SJCRH30 (cell line): Measurements from ENCODE around the gene IL1RAPL1. TPM values are rescaled to one million over a fixed set of nuclear protein-coding genes. Genes with fewer than 3 reads are reported as not detected.

Experiments used
- DNase-seq, 2 experiments: peaks; one replicate each; pipeline ENCODE4 v3.0.0-alpha.2; 2015 to 2020
- H3K27ac ChIP-seq: fragments of 250-450 bp; sonication (Bioruptor Pico); 2 replicates; pipeline ENCODE4 v1.5.1; 2020; ENCODE audit warnings: mild to moderate bottlenecking, moderate library complexity
- H3K27me3 ChIP-seq: fragments of 250-450 bp; sonication (Bioruptor Pico); 2 replicates; pipeline ENCODE4 v1.5.1; 2020; ENCODE audit warnings: mild to moderate bottlenecking, moderate library complexity
- H3K36me3 ChIP-seq: fragments of 250-450 bp; sonication (Bioruptor Pico); 2 replicates; pipeline ENCODE4 v1.5.1; 2020; ENCODE audit warnings: mild to moderate bottlenecking, moderate library complexity
- H3K4me1 ChIP-seq: fragments of 250-450 bp; sonication (Bioruptor Pico); 2 replicates; pipeline ENCODE4 v1.5.1; 2020; ENCODE audit warnings: mild to moderate bottlenecking, moderate library complexity
- H3K4me3 ChIP-seq: fragments of 250-450 bp; sonication (Bioruptor Pico); 2 replicates; pipeline ENCODE4 v1.5.1; 2020; ENCODE audit warnings: mild to moderate bottlenecking, moderate library complexity
- H3K9me3 ChIP-seq: fragments of 250-450 bp; sonication (Bioruptor Pico); replicated peaks from 2 replicates; pipeline ENCODE4 v1.5.1; 2020; ENCODE audit warnings: mild to moderate bottlenecking, moderate library complexity
- total RNA-seq: library from RNA; depleted of rRNA; stranded (reverse); fragments of >200 nt; shearing (Covaris generic); gene quantifications from 2 replicates; pipeline ENCODE4 v1.2.3, GENCODE V29; 2014

Gene IL1RAPL1
- total RNA-seq, 1 experiment from 2014 or later = not detected

- H3K4me1 ChIP-seq = no peaks in the 10 kb centered on the region
- H3K4me3 ChIP-seq = no peak overlapping the region
- H3K27ac ChIP-seq = no peak overlapping the region
- H3K9me3 ChIP-seq = no peaks in the 10 kb centered on the region
- no peak for DNase-seq
- H3K27me3 ChIP-seq = no peaks in the 10 kb centered on the region
- no peaks in the 10 kb centered on the region for H3K36me3 ChIP-seq
Observed at GRCh38 chrX:28910487-28910886, 323.2 kb downstream of the IL1RAPL1 start.

- H3K36me3 ChIP-seq = no peaks in the 10 kb centered on the region
- no peaks in the 10 kb centered on the region for H3K9me3 ChIP-seq
- no peak for DNase-seq
- H3K4me3 ChIP-seq = no peak overlapping the region
- H3K27ac ChIP-seq = no peak overlapping the region
- no peaks in the 10 kb centered on the region for H3K4me1 ChIP-seq
- no peaks in the 10 kb centered on the region for H3K27me3 ChIP-seq
Observed at GRCh38 chrX:28920153-28920943, 333.1 kb downstream of the IL1RAPL1 start.

DNA sequence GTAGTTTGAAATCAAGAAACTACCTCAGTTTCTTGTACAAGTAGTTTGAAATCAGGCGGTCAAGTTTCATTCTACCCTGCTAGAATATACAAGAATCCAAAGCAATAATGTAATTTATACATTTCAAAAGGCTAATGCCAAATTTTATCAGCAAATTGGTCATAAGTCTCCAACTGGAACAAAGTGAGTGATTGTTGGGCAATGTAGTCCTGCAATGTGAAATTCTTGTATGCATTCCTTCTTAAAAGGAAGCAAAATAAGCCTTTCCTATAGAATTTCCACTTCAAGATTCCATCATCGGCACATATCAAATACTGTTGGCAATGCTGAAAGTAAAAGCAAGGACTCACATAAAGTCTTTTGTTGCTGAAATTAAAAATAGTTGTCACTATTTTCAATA, 334.9 kb downstream of the IL1RAPL1 start:
- no peaks in the 10 kb centered on the region for H3K36me3 ChIP-seq
- DNase-seq = no peak

DNA sequence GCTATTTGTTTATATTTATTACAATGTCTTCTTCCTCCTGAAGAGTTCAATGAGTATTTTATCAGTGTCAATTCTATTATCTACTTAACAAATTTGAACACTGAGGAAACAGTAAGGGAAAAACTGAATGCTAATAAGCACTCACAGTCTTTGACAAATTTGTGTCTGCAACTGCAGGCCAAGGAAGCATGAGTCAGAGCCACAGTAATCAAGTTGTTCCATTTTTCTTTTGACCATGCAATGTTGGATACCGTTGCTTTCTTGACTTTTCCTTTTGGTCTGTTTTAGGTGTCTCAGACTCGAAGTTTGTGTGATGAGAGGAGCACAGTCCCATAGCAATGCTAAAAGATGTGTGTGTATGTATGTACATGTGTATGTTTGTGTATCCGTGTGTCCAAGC, 359.6 kb downstream of the IL1RAPL1 start:
- H3K27ac ChIP-seq = no peak overlapping the region
- H3K9me3 ChIP-seq = no peaks in the 10 kb centered on the region
- no peaks in the 10 kb centered on the region for H3K27me3 ChIP-seq
- no peaks in the 10 kb centered on the region for H3K36me3 ChIP-seq
- no peak overlapping the region for H3K4me3 ChIP-seq
- DNase-seq = no peak
- no peaks in the 10 kb centered on the region for H3K4me1 ChIP-seq

More for the DNA sequence above, 334.9 kb downstream of the IL1RAPL1 start:
- H3K27me3 ChIP-seq = no peaks in the 10 kb centered on the region
- H3K4me3 ChIP-seq = no peak overlapping the region
- no peaks in the 10 kb centered on the region for H3K9me3 ChIP-seq
- no peak overlapping the region for H3K27ac ChIP-seq
- H3K4me1 ChIP-seq = no peaks in the 10 kb centered on the region

DNA sequence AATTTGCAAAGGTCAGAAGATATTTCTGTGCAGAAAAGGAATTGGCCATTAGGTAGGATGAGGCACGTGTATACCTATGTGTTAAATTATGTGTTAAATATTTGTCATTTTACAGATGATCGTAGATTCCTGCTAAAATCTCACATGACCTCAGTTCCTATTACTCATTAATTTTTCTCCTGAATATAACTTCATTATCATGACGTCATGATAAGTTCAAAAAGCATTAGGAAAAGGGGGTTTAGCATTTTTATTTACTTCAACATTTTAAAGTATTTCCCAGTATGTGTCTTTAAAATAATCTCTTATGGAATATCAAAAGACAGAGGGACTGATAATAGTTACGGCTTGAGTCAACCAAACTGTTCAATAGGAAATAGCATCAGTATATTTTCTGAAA, 372.8 kb downstream of the IL1RAPL1 start:
- no peak overlapping the region for H3K4me3 ChIP-seq
- no peak overlapping the region for H3K27ac ChIP-seq
- no peak for DNase-seq
- no peaks in the 10 kb centered on the region for H3K36me3 ChIP-seq
- no peaks in the 10 kb centered on the region for H3K4me1 ChIP-seq
- H3K9me3 ChIP-seq = no peaks in the 10 kb centered on the region
- no peaks in the 10 kb centered on the region for H3K27me3 ChIP-seq

- Histone ChIP-seq H3K4me3 (no peak overlapping the region), H3K4me1 (no peaks in the 10 kb centered on the region), H3K27ac (no peak overlapping the region), H3K9me3 (no peaks in the 10 kb centered on the region), H3K36me3 (no peaks in the 10 kb centered on the region), H3K27me3 (no peaks in the 10 kb centered on the region)
- no peak for DNase-seq
Observed at GRCh38 chrX:28966331-28966730, 379.1 kb downstream of the IL1RAPL1 start.

DNA sequence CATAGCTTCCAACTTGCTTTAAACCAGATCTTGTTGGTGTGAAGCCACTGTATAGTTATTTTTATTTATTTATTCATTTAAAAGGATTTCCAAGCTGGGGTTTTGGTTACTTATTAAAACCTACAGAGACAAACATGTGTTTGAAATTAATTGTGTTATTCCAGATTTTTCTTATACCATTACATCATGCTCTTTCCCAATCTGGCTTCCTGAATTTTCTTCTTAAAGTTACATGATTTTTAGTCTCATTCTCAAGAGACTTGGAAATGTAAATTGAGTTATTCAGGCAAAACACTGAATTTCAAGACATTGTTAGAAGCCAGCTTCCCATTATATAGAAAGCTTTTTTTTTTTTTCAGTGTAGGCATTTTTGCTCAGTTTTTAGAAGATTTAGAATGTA, 381.9 kb downstream of the IL1RAPL1 start:
- H3K27me3 ChIP-seq = no peaks in the 10 kb centered on the region
- no peaks in the 10 kb centered on the region for H3K4me1 ChIP-seq
- H3K27ac ChIP-seq = no peak overlapping the region
- H3K36me3 ChIP-seq = no peaks in the 10 kb centered on the region
- DNase-seq = no peak
- no peaks in the 10 kb centered on the region for H3K9me3 ChIP-seq
- no peak overlapping the region for H3K4me3 ChIP-seq

DNA sequence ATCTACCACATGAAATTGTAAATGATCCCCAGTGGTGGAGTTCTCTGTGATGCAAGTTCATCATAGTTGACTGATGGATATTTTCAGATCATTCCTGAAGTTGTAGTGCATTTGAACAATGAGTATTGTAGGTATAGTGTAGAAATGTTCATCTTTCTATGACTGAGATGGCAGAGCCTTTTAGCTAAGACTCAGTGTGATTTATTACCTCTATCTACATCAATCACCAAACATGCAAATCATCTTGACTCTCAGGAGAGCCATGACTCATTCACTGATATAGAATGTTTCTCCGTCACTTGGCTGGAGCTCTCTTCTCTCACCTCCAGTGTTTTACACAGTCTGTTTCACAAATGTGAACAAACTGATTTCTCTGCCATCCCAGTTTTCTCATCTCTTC, 392.6 kb downstream of the IL1RAPL1 start:
- no peak overlapping the region for H3K4me3 ChIP-seq
- no peaks in the 10 kb centered on the region for H3K9me3 ChIP-seq

DNA sequence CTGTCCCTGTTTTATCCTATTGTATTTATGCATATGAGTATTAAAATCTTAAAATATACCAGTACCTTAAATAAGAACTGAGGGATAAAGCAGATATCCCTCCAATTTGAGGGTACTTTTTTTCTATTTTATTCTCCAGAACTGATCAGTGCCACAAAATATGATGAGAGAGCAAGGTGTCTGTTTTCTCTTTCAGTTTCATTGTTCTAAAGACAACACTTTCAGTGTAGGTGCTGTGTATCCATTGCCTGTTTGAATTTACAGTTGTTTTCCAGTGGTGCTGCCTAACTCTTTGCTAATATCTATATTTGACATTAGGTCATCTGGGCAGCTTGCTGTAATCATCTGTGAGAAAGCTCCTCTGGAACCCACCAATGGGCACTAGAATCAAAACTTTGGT, 394.7 kb downstream of the IL1RAPL1 start:
- no peaks in the 10 kb centered on the region for H3K36me3 ChIP-seq
- H3K27me3 ChIP-seq = no peaks in the 10 kb centered on the region
- no peak for DNase-seq
- no peak overlapping the region for H3K27ac ChIP-seq
- H3K9me3 ChIP-seq = no peaks in the 10 kb centered on the region
- H3K4me3 ChIP-seq = no peak overlapping the region
- H3K4me1 ChIP-seq = no peaks in the 10 kb centered on the region

More for the DNA sequence above, 392.6 kb downstream of the IL1RAPL1 start:
- H3K27ac ChIP-seq = no peak overlapping the region
- no peaks in the 10 kb centered on the region for H3K36me3 ChIP-seq
- H3K27me3 ChIP-seq = no peaks in the 10 kb centered on the region
- H3K4me1 ChIP-seq = no peaks in the 10 kb centered on the region
- DNase-seq = no peak

DNA sequence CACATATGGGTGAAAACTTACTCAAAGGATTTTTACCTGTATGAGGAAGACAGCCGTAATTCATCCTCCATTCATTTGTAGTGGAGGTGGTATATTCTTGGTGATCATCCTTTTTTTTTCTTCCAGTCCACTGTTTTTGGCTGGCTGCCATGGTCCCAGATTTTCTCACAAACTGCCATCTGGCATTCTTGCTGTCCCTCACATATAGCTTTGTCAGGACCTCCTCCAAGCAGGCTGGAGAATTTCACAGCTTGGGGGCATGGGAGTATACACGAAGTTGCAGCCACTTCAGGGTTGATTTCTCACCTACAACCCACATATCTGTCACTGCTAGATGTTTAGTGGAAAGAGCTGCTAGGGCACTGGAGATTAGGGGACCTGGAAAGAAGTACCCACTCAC, 401.0 kb downstream of the IL1RAPL1 start:
- Histone ChIP-seq H3K4me3 (no peak overlapping the region), H3K27ac (no peak overlapping the region), H3K9me3 (no peaks in the 10 kb centered on the region), H3K36me3 (no peaks in the 10 kb centered on the region), H3K27me3 (no peaks in the 10 kb centered on the region), H3K4me1 (no peaks in the 10 kb centered on the region)
- peak in 1 of 2 experiments; percentile 1 for DNase-seq

GRCh38 chrX:28997706-28998463, 410.6 kb downstream of the IL1RAPL1 start:
- Histone ChIP-seq H3K4me3 (no peak overlapping the region), H3K27ac (no peak overlapping the region), H3K36me3 (no peaks in the 10 kb centered on the region), H3K4me1 (no peaks in the 10 kb centered on the region), H3K9me3 (no peaks in the 10 kb centered on the region), H3K27me3 (no peaks in the 10 kb centered on the region)
- DNase-seq = no peak

DNA sequence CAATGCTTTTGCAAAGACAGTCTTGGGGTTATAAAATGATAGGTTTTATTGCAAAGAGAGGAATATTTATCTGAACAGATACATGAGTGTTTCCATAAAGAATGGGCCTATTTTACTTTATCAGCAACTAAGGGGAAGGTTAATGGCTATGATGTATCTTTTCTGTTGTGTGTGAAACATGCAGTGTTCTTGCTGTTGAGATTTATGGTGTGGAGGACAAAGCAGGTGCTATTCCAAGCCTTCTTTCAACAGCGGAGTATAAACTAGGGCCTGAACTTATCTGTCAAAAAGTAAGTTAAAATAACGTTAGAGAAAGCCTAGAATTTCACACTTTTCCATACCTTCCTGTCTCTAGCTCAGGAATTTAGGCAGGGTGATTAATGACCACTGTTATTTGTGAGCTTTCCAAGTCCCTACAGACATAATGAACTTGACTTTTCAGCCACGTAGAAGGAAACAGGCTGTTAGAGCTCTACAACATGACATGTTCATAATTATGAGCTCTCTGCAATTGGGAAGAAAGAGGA, 411.4 kb downstream of the IL1RAPL1 start:
- Histone ChIP-seq H3K4me3 (no peak overlapping the region), H3K27me3 (no peaks in the 10 kb centered on the region), H3K4me1 (no peaks in the 10 kb centered on the region), H3K36me3 (no peaks in the 10 kb centered on the region), H3K9me3 (no peaks in the 10 kb centered on the region), H3K27ac (no peak overlapping the region)
- no peak for DNase-seq

DNA sequence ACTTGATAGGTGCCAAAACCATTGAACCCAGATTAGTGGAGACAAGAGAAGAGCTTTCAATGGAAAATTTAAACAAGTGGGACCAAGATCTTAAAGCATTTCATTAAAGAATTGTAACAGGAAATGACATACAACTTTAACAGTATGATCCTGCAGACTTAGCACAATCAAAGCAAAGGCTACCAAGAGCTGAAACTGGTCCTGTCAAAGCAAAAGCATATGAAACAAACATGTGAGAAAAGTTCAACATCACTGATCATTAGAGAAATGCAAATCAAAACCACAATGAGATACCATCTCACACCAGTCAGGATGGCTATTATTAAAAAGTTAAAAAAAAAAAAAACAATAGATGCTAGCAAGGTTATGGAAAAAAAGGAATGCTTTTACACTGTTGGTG, 425.6 kb downstream of the IL1RAPL1 start:
- H3K4me1 ChIP-seq = no peaks in the 10 kb centered on the region
- no peak overlapping the region for H3K27ac ChIP-seq
- H3K4me3 ChIP-seq = no peak overlapping the region
- no peak for DNase-seq
- H3K9me3 ChIP-seq = no peaks in the 10 kb centered on the region
- H3K36me3 ChIP-seq = no peaks in the 10 kb centered on the region
- no peaks in the 10 kb centered on the region for H3K27me3 ChIP-seq

DNA sequence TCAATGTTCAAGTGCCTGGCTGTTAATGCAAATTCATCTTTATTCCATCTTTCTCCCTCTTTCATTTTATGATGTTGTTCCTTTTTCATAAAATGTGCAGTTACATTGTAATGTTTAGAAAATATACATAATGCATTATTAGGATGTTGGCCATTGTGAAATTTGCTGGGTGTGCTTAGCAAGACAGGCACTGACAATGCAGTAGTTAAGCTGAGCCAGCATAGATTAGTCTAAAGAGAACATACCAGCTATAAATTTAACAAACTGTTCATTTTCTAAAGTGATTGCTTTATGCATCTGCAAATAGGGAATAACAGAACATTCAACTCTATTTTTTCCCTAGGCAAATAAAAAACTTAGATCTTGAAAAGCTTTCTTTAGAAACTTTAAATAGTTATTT, 436.0 kb downstream of the IL1RAPL1 start:
- Histone ChIP-seq H3K9me3 (no peaks in the 10 kb centered on the region), H3K4me1 (no peaks in the 10 kb centered on the region), H3K27me3 (no peaks in the 10 kb centered on the region), H3K4me3 (no peak overlapping the region), H3K36me3 (no peaks in the 10 kb centered on the region), H3K27ac (no peak overlapping the region)
- DNase-seq = no peak

GRCh38 chrX:29024871-29025270, 437.6 kb downstream of the IL1RAPL1 start:
- H3K9me3 ChIP-seq = no peaks in the 10 kb centered on the region
- H3K27ac ChIP-seq = no peak overlapping the region
- H3K36me3 ChIP-seq = no peaks in the 10 kb centered on the region
- no peaks in the 10 kb centered on the region for H3K27me3 ChIP-seq
- H3K4me3 ChIP-seq = no peak overlapping the region
- H3K4me1 ChIP-seq = no peaks in the 10 kb centered on the region
- DNase-seq = no peak
